Measurements from ENCODE around the gene VIPR2. TPM values are rescaled to one million over a fixed set of nuclear protein-coding genes. Genes with fewer than 3 reads are reported as not detected.
A peak's percentile ranks its signal among the peaks of the same experiment; 100 is the strongest.

VIPR2 gene
- total RNA-seq, 3 donors from 2014 or later = 0.48 to 14.0 (median 4.6) TPM

- no peak overlapping the region for H3K4me3 ChIP-seq
- no peak for TF ChIP-seq POLR2A (IDR thresholded peaks at IDR 0.05)
- no peak for TF ChIP-seq POLR2AphosphoS5 (IDR thresholded peaks at IDR 0.05)
- no peak for TF ChIP-seq CTCF (IDR thresholded peaks at IDR 0.05)
- DNase-seq (ENCODE audit: low spot score in 2 of 2) = no peak
- H3K27ac ChIP-seq = peak overlapping the region in 1 of 2 donors; percentile 84
- intact Hi-C loops (cut with DNase I; ENCODE audit: low total_unique reads) = no loop called here
- H3K27me3 ChIP-seq = no peaks in the 10 kb centered on the region
- H3K9me3 ChIP-seq = no peaks in the 10 kb centered on the region
- peaks cover 8 to 18% of the 10 kb centered on the region in 2 donors for H3K4me1 ChIP-seq
- H3K36me3 ChIP-seq = no peaks in the 10 kb centered on the region
Observed at GRCh38 chr7:159010411-159010810, 134.3 kb downstream of the VIPR2 start.

GRCh38 chr7:159009951-159010350 lies 134.7 kb downstream of the VIPR2 start:
- intact Hi-C loops (cut with DNase I; ENCODE audit: low total_unique reads) = no loop called here
- Histone ChIP-seq H3K4me1 (peaks cover 5 to 14% of the 10 kb centered on the region in 2 donors), H3K4me3 (no peak overlapping the region), H3K27ac (no peak overlapping the region), H3K9me3 (no peaks in the 10 kb centered on the region), H3K27me3 (no peaks in the 10 kb centered on the region), H3K36me3 (no peaks in the 10 kb centered on the region)
- TF ChIP-seq POLR2A (IDR thresholded peaks at IDR 0.05) = no peak
- no peak for TF ChIP-seq CTCF (IDR thresholded peaks at IDR 0.05)
- no peak for TF ChIP-seq POLR2AphosphoS5 (IDR thresholded peaks at IDR 0.05)
- no peak for DNase-seq (ENCODE audit: low spot score in 2 of 2)

- Histone ChIP-seq H3K9me3 (no peaks in the 10 kb centered on the region), H3K27ac (no peak overlapping the region), H3K27me3 (no peaks in the 10 kb centered on the region), H3K4me1 (no peaks in the 10 kb centered on the region), H3K36me3 (no peaks in the 10 kb centered on the region), H3K4me3 (no peak overlapping the region)
- DNase-seq (ENCODE audit: low spot score in 2 of 2) = no peak
- intact Hi-C loops (cut with DNase I; ENCODE audit: low total_unique reads) = no loop called here
- TF ChIP-seq CTCF (IDR thresholded peaks at IDR 0.05) = no peak
- TF ChIP-seq POLR2A (IDR thresholded peaks at IDR 0.05) = no peak
Observed at GRCh38 chr7:159008417-159008816, 136.2 kb downstream of the VIPR2 start.

- Histone ChIP-seq H3K27me3 (no peaks in the 10 kb centered on the region), H3K9me3 (no peaks in the 10 kb centered on the region), H3K27ac (no peak overlapping the region), H3K36me3 (no peaks in the 10 kb centered on the region), H3K4me3 (no peak overlapping the region), H3K4me1 (no peaks in the 10 kb centered on the region)
- intact Hi-C loops (cut with DNase I; ENCODE audit: low total_unique reads) = no loop called here
- no peak for DNase-seq (ENCODE audit: low spot score in 2 of 2)
- TF ChIP-seq CTCF (IDR thresholded peaks at IDR 0.05) = no peak
- TF ChIP-seq POLR2AphosphoS5 (IDR thresholded peaks at IDR 0.05) = no peak
- no peak for TF ChIP-seq POLR2A (IDR thresholded peaks at IDR 0.05)
Observed at GRCh38 chr7:159007996-159008389, 136.7 kb downstream of the VIPR2 start.

- TF ChIP-seq POLR2AphosphoS5 (IDR thresholded peaks at IDR 0.05) = no peak
- TF ChIP-seq CTCF (IDR thresholded peaks at IDR 0.05) = no peak
- no peak for TF ChIP-seq POLR2A (IDR thresholded peaks at IDR 0.05)
- no peaks in the 10 kb centered on the region for H3K9me3 ChIP-seq
- no peaks in the 10 kb centered on the region for H3K27me3 ChIP-seq
- intact Hi-C loops (cut with DNase I; ENCODE audit: low total_unique reads) = no loop called here
- H3K36me3 ChIP-seq = no peaks in the 10 kb centered on the region
- no peak overlapping the region for H3K4me3 ChIP-seq
- DNase-seq (ENCODE audit: low spot score in 2 of 2) = no peak
- H3K27ac ChIP-seq = no peak overlapping the region
- no peaks in the 10 kb centered on the region for H3K4me1 ChIP-seq
Observed at GRCh38 chr7:159007364-159007995, 137.2 kb downstream of the VIPR2 start.
